MM.1S (cell line): ENCODE data around the gene UGT1A4.

Experiments used
- DNase-seq: peaks from one replicate; pipeline ENCODE4 v3.0.0-alpha.2; 2015
- H2AFZ ChIP-seq: fragments of 300-600 bp; sonication (generic); 2 replicates; pipeline ENCODE4 v1.6.0; 2016; ENCODE audit warnings: antibody characterized with exemption, low read length
- H3F3A ChIP-seq: fragments of 300-600 bp; sonication (generic); 2 replicates; pipeline ENCODE4 v1.6.1; 2016; ENCODE audit warnings: mild to moderate bottlenecking, antibody characterized with exemption, low read length, moderate library complexity, mixed read lengths; ENCODE audit not compliant: insufficient read depth
- H3K27ac ChIP-seq: fragments of 300-600 bp; sonication (generic); 2 replicates; pipeline ENCODE4 v1.5.1; 2016; ENCODE audit warnings: mild to moderate bottlenecking, low read length
- H3K27me3 ChIP-seq: fragments of 300-600 bp; sonication (generic); replicated peaks from 2 replicates; pipeline ENCODE4 v1.6.0; 2016; ENCODE audit warnings: low read length; ENCODE audit not compliant: insufficient read depth
- H3K36me3 ChIP-seq: fragments of 300-600 bp; sonication (generic); replicated peaks from 2 replicates; pipeline ENCODE4 v1.6.1; 2016; ENCODE audit warnings: mild to moderate bottlenecking, low read length, mixed read lengths; ENCODE audit not compliant: insufficient read depth
- H3K4me1 ChIP-seq: fragments of 300-600 bp; sonication (generic); 2 replicates; pipeline ENCODE4 v1.6.1; 2016; ENCODE audit warnings: low read length, mixed read lengths
- H3K4me2 ChIP-seq: fragments of 300-600 bp; sonication (generic); 2 replicates; pipeline ENCODE4 v1.6.0; 2016; ENCODE audit warnings: low read depth, low read length
- H3K4me3 ChIP-seq: fragments of 300-600 bp; sonication (generic); 2 replicates; pipeline ENCODE4 v1.5.1; 2016; ENCODE audit warnings: low read length, mixed read lengths
- H3K79me2 ChIP-seq: fragments of 300-600 bp; sonication (generic); 2 replicates; pipeline ENCODE4 v1.6.1; 2016; ENCODE audit warnings: mixed run types, low read length, mixed read lengths
- H3K9ac ChIP-seq: fragments of 300-600 bp; sonication (generic); 2 replicates; pipeline ENCODE4 v1.6.1; 2016; ENCODE audit warnings: low read length, mixed read lengths
- H3K9me2 ChIP-seq: fragments of 300-600 bp; sonication (generic); replicated peaks from 2 replicates; pipeline ENCODE4 v1.6.1; 2016; ENCODE audit warnings: mild to moderate bottlenecking, low read length, mixed read lengths; ENCODE audit not compliant: insufficient read depth
- H3K9me3 ChIP-seq: fragments of 300-600 bp; sonication (generic); replicated peaks from 2 replicates; pipeline ENCODE4 v1.6.1; 2016; ENCODE audit warnings: mild to moderate bottlenecking, low read length, mixed read lengths; ENCODE audit not compliant: insufficient read depth
- H4K20me1 ChIP-seq: fragments of 300-600 bp; sonication (generic); 2 replicates; pipeline ENCODE4 v1.6.1; 2016; ENCODE audit warnings: mild to moderate bottlenecking, low read length, moderate library complexity, mixed read lengths; ENCODE audit not compliant: insufficient read depth
- EZH2 ChIP-seq: fragments of 300-600 bp; sonication (generic); optimal IDR thresholded peaks from 2 replicates; pipeline ENCODE3; 2017; ENCODE audit warnings: low read depth, mild to moderate bottlenecking, antibody characterized with exemption, low read length, mixed read lengths
- EZH2phosphoT487 ChIP-seq: fragments of 300-600 bp; sonication (generic); IDR thresholded peaks from 2 replicates; pipeline ENCODE4 v1.6.1; 2018; ENCODE audit warnings: antibody characterized with exemption, low read length
- TF ChIP-seq, protein P1 (sequence below): fragments of 300-600 bp; sonication (generic); IDR thresholded peaks from 2 replicates; pipeline ENCODE4 v1.5.1; 2016; ENCODE audit warnings: antibody characterized with exemption, low read length, mixed read lengths

The UGT1A4 gene

GRCh38 chr2:233793465-233794127 is 75.1 kb downstream of the UGT1A4 start:
- no peaks in the 10 kb centered on the region for H3K79me2 ChIP-seq
- no peak for DNase-seq
- no peaks in the 10 kb centered on the region for H3K4me1 ChIP-seq

DNA sequence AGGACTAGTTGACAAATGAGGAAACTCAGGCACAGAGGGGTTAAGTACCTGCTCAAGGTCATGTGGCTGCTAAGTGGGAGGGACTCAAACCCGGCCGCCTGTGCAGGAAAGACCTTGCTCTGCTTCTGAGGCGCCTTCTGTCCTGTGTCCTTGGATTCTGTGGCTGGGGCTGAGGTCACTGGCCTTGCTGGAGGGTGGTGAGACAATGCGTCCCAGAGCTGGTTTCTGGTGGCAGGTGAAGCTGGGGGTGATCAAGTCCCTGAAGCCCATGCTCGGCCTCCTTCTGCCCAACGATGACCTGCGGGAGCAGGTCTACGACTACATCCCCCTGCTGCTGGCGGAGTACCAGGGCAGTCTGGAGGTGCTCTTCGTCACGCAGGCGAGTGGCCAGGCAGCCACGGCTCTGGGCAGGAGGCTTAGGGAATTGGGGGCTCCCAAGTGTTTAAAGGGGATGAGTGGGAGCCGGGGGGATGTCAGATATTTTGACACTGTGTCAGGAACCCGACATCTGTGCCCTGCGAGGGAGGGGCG is 75.7 kb downstream of the UGT1A4 start:
- Histone ChIP-seq H3K4me1 (no peaks in the 10 kb centered on the region), H3K79me2 (no peaks in the 10 kb centered on the region), H3K4me3 (no peak overlapping the region), H4K20me1 (no peaks in the 10 kb centered on the region), H3K4me2 (no peak overlapping the region), H3K9me3 (no peaks in the 10 kb centered on the region), H2AFZ (no peak overlapping the region), H3K27me3 (no peaks in the 10 kb centered on the region), H3K9me2 (no peaks in the 10 kb centered on the region), H3K36me3 (no peaks in the 10 kb centered on the region), H3K9ac (no peak overlapping the region), H3F3A (no peaks in the 10 kb centered on the region), H3K27ac (no peak overlapping the region)
- no peak for DNase-seq
- no peak for TF ChIP-seq EZH2phosphoT487
- TF ChIP-seq, protein P1, sequence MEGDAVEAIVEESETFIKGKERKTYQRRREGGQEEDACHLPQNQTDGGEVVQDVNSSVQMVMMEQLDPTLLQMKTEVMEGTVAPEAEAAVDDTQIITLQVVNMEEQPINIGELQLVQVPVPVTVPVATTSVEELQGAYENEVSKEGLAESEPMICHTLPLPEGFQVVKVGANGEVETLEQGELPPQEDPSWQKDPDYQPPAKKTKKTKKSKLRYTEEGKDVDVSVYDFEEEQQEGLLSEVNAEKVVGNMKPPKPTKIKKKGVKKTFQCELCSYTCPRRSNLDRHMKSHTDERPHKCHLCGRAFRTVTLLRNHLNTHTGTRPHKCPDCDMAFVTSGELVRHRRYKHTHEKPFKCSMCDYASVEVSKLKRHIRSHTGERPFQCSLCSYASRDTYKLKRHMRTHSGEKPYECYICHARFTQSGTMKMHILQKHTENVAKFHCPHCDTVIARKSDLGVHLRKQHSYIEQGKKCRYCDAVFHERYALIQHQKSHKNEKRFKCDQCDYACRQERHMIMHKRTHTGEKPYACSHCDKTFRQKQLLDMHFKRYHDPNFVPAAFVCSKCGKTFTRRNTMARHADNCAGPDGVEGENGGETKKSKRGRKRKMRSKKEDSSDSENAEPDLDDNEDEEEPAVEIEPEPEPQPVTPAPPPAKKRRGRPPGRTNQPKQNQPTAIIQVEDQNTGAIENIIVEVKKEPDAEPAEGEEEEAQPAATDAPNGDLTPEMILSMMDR: no peak
- no peak for TF ChIP-seq EZH2

More at GRCh38 chr2:233793465-233794127, 75.1 kb downstream of the UGT1A4 start:
- Histone ChIP-seq H4K20me1 (no peaks in the 10 kb centered on the region), H3K27ac (no peak overlapping the region), H3K27me3 (no peaks in the 10 kb centered on the region), H3K4me3 (no peak overlapping the region), H3F3A (no peaks in the 10 kb centered on the region), H2AFZ (no peak overlapping the region), H3K4me2 (no peak overlapping the region), H3K9me2 (no peaks in the 10 kb centered on the region), H3K9ac (no peak overlapping the region), H3K9me3 (no peaks in the 10 kb centered on the region), H3K36me3 (no peaks in the 10 kb centered on the region)
- TF ChIP-seq EZH2phosphoT487 (no peak), EZH2 (no peak)

GRCh38 chr2:233795735-233796171 is 77.2 kb downstream of the UGT1A4 start:
- no peaks in the 10 kb centered on the region for H3F3A ChIP-seq
- peaks cover under 1% of the 10 kb centered on the region for H3K4me1 ChIP-seq
- H3K27ac ChIP-seq: no peak overlapping the region
- H4K20me1 ChIP-seq: no peaks in the 10 kb centered on the region
- no peaks in the 10 kb centered on the region for H3K27me3 ChIP-seq
- no peak for DNase-seq
- H2AFZ ChIP-seq: no peak overlapping the region
- H3K79me2 ChIP-seq: no peaks in the 10 kb centered on the region
- H3K4me3 ChIP-seq: no peak overlapping the region
- no peak overlapping the region for H3K4me2 ChIP-seq
- no peaks in the 10 kb centered on the region for H3K36me3 ChIP-seq
- H3K9me2 ChIP-seq: no peaks in the 10 kb centered on the region
- TF ChIP-seq EZH2: no peak
- TF ChIP-seq, protein P1: no peak
- no peak for TF ChIP-seq EZH2phosphoT487
- H3K9ac ChIP-seq: no peak overlapping the region
- H3K9me3 ChIP-seq: no peaks in the 10 kb centered on the region

GRCh38 chr2:233796254-233796653 is 77.7 kb downstream of the UGT1A4 start:
- Histone ChIP-seq H3K4me3 (no peak overlapping the region), H3K4me1 (peaks cover 5% of the 10 kb centered on the region), H3K27ac (no peak overlapping the region), H3K9me3 (no peaks in the 10 kb centered on the region), H3F3A (no peaks in the 10 kb centered on the region), H3K9me2 (no peaks in the 10 kb centered on the region), H3K79me2 (no peaks in the 10 kb centered on the region), H4K20me1 (no peaks in the 10 kb centered on the region), H3K27me3 (no peaks in the 10 kb centered on the region), H3K36me3 (no peaks in the 10 kb centered on the region), H3K4me2 (no peak overlapping the region), H3K9ac (no peak overlapping the region), H2AFZ (no peak overlapping the region)
- no peak for DNase-seq
- TF ChIP-seq, protein P1: no peak
- TF ChIP-seq EZH2 (no peak), EZH2phosphoT487 (no peak)
